GM08714 (cell line): ENCODE data around the gene DLG2.

Experiments
- H3K4me3 ChIP-seq: fragments of 200-500 bp; sonication (Bioruptor generic); 2 replicates; pipeline ENCODE4 v1.5.1; 2014; ENCODE audit warnings: mild to moderate bottlenecking, low read length, inconsistent platforms
- ZNF274 ChIP-seq: IDR thresholded peaks from 2 replicates; pipeline ENCODE4 v1.6.1; 2012; ENCODE audit warnings: mild to moderate bottlenecking, low read depth, low read length

Gene DLG2

DNA sequence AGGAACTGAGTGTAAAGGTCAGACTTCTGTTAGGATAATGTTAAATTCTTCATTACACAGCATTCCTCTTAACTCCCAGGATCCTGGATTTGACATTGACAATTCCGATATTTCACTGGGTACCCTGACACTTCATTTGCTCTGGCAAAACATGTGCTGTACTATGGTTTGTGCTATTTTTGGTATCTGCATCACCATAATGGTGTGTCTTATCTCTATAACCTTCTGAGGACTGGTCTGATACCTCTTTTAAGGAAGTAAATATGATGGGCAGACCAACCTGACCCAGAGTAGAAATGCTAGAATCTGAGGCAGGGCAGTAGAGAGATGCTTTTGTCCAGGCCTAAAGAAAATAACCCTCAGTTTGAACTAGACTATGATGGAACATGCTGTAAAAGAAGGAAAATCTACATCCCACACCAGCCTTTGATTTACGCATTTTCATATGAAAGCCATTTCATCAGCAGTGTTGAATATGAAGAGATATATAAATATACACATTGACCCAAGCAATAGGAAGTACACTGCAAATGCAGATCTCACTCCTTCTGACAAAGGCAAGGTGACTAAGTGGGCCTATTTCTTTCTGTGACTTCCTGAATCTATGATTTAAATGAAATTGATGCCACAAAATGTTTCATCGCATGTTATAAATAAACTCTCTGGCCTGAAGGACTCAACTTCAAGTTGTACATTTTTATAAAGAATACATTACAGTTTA, 966.7 kb downstream of the DLG2 start:
- TF ChIP-seq ZNF274, result no peak
- H3K4me3 ChIP-seq, result no peak overlapping the region

GRCh38 chr11:84655712-84656111, 971.4 kb downstream of the DLG2 start:
- no peak for TF ChIP-seq ZNF274
- H3K4me3 ChIP-seq, result no peak overlapping the region

DNA sequence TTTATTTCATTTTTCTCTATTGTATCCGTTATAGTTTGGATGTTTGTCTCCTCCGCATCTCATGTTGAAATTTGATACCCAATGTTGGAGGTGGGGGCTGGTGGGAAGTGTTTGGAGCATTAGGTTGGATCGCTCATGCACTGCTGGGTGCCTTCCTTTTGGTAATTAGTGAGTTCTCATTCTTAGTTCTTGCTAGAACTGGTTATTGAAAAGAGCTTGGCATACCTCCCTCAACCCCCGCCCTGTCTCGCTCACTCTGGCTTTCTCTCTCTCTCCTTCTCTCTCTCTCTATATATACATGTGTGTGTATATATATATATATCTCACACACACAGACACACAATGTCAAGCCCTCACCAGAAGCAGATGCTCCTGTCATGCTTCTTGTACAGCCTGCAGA, 978.7 kb downstream of the DLG2 start:
- no peak overlapping the region for H3K4me3 ChIP-seq
- TF ChIP-seq ZNF274, result no peak

DNA sequence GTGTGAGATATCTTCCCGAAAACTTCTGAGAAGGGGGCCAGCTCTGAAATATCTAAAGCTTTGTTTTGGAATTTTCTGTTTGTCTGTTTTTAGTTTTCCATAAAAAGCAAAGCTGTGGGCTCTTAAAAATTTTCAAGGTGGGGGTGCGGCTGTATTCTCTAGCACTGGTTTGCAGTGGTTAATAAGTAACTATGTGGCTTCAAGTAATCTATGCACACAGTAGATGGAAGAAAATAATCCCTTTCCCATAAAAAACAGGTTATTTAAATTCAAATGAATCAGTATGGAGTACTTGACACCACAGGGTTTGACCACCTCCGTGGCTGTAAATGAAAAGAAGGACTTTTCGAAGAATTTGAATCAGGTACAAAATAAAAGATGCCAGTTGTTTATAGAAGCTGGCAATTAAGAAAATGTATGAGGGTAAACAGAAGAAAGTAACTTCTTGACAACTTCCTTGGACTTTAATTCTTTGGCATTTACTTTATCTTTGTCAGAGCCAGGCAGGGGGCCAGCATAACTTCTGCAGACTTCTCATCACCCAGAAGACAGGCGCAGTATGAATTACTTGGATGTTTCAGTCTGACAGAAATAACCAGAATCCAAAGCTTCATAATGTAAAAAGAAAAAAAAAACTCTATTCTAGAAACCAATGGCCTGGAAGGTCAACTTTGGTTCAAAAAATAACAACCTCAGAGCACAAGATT, 981.0 kb downstream of the DLG2 start:
- no peak for TF ChIP-seq ZNF274
- H3K4me3 ChIP-seq, result no peak overlapping the region

DNA sequence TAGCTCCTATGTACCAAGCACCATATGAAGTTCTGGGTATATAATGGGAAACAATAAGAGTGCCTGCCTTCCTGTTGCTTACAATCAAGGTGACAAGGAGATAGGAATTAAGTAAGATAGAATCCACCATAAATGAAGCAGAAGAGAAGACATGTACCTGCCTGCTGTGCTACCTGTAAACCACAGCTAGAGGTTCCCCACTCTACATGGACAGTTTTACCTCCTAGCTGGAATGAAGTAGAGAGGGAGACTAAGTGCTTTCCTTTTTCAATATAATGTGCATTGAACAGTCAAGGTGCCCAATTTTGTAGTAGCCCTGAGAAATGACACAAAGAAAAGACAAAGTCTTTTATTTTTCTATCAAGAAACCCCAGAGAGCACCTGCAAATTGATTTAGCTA, 984.6 kb downstream of the DLG2 start:
- no peak for TF ChIP-seq ZNF274

GRCh38 chr11:84634309-84634708, 992.8 kb downstream of the DLG2 start:
- H3K4me3 ChIP-seq, result no peak overlapping the region
- TF ChIP-seq ZNF274, result no peak

More for the DNA sequence above, 984.6 kb downstream of the DLG2 start:
- no peak overlapping the region for H3K4me3 ChIP-seq

DNA sequence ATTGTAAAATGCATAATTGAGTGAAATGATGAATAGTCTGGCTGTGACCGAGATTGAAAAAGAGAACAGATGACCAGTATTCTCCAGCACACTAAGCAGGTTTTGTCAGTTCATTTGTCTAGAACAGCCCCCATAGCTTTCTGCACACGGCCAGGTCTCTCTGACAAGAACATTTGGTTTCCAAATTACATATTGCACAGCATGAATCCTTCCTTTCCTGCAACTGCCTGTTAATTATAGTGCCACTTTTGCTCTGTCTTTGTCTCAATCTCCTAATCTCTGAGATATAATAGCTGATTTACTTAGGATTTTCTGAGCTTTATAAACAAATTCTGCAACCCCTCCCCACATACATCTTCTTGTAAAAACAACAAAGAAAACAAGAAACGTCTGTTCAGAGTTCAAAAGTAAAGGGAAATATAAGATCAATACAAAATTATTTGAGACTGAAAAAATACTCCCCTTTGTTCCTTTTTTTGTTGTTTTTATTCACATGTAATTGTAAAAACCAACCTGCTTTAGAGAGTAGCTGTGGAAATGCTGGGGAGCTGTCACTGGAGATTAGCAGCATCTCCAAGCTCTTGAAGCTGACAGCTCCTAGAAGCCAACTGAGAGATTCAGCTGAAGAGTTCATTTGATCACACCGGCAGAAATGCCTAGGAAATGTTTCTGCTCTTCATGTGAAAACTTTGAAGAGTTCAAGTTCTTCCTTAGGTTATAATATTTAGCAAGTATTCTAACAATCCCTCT, 998.1 kb downstream of the DLG2 start:
- no peak overlapping the region for H3K4me3 ChIP-seq
- TF ChIP-seq ZNF274, result no peak

DNA sequence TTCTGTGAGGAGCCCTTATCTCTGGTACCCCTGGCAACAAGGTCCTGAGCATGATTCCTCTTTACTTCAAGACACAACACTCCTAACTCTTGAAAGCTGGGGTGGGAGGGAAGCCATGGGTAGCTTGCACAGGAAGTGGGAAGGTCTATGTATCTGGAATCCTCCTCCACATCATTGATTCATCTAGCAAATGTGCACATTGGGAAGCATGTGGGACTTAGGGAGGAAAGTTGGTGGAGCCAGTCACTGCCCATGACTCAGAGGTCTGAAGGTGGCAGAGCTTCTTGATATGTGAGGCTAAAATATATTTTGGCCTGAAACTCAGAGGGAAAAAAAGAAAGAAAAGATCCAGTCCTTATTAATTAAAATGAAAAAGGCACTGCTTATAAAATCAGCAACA, 1000.9 kb downstream of the DLG2 start:
- TF ChIP-seq ZNF274, result no peak
- H3K4me3 ChIP-seq, result no peak overlapping the region

DNA sequence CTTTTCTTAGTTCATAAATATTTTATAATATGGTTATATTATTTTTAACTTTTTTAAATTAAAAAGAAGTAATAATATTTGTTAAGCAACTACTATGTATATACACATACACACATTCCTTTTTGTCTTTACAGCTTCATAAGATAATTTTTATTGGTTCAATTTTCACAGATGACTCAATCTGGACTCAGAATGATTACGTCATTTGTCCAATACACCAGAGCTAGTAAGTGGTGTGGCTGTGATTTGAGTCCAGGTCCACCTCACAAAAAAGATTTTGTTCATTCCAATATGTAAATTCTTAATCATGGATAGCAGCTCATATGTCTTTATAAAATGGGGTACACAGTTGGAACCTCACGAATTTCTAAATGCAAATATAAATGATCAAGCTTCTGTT, 1014.5 kb downstream of the DLG2 start:
- no peak for TF ChIP-seq ZNF274

GRCh38 chr11:84608837-84609196, 1018.3 kb downstream of the DLG2 start:
- H3K4me3 ChIP-seq, result no peak overlapping the region
- TF ChIP-seq ZNF274, result no peak

More for the DNA sequence above, 1014.5 kb downstream of the DLG2 start:
- no peak overlapping the region for H3K4me3 ChIP-seq

DNA sequence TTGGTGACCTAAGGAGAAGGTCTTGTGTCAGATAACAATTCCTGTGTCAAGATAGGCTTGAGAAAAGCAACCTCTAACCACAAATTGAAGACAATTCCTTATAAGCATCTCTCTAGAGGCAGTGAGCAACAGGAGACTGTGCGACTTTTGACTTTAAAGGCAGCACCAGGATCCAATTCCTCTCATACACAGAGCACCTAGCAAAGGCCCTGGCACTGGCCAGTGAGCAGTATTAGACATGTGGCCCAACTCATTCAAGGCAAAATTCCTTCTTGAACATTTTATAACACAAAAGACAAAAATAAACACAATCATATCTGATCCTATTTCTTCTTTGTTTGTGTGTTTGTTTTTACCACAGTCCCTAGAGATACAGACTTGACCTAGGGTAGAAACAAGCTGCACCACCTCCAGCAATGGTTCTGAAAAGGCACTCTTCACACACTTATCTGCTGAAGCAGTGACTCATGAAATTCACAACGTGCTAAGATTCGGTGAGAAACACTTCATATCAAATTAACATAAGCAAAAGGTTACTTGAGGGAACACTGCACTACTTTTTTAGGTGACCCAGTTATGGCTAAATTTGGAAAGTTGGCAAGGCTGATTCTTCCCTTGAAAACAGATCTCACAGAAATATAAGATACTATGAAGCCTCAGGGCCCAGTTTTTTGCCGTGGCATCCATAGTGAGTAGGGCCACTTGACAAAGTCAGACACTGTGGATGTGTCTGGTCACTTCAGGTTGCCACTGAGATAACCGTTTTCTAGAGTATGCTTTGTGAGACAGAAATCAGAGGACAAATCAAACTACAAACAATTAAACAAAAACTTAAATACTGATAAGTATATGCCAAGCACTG, 1018.9 kb downstream of the DLG2 start:
- TF ChIP-seq ZNF274, result no peak

DNA sequence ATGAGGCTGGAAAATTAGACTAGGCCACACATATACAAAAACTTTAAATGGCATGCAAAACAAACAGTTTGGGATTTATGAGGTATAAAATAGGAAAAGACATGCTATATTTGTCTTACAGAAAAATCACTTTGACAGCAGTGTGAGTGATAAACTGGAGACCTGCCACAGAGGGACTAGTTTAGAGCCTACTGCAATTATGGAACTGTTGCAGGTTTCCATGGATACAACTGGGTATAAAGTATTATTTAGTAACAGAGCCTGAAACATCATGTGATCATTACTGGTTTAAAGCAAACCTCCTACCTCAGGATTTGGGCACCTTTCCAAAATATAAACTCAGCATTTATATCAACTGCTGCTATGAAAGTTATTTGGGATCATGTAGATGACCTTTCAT, 1032.5 kb downstream of the DLG2 start:
- no peak for TF ChIP-seq ZNF274
- H3K4me3 ChIP-seq, result no peak overlapping the region

More for the DNA sequence above, 1018.9 kb downstream of the DLG2 start:
- H3K4me3 ChIP-seq, result no peak overlapping the region

DNA sequence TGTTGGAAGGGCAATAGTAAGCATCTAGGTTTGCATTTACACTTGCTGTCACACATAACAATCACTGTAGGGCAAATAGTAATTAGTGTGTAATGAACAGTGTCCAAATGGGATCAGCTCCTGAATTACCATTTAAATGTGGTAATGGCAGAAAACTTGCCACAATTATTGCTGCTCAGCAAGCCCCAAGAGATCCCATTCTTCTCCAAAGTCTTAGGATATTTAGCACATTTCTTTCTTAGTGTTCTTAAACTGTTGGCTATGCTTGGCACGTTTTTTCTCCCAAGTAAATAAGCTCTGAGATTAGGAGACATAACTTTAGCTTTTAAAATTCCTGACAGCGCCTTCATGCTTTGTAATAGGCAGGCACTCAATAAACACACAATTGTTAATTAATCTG, 1037.0 kb downstream of the DLG2 start:
- H3K4me3 ChIP-seq, result no peak overlapping the region
- no peak for TF ChIP-seq ZNF274

DNA sequence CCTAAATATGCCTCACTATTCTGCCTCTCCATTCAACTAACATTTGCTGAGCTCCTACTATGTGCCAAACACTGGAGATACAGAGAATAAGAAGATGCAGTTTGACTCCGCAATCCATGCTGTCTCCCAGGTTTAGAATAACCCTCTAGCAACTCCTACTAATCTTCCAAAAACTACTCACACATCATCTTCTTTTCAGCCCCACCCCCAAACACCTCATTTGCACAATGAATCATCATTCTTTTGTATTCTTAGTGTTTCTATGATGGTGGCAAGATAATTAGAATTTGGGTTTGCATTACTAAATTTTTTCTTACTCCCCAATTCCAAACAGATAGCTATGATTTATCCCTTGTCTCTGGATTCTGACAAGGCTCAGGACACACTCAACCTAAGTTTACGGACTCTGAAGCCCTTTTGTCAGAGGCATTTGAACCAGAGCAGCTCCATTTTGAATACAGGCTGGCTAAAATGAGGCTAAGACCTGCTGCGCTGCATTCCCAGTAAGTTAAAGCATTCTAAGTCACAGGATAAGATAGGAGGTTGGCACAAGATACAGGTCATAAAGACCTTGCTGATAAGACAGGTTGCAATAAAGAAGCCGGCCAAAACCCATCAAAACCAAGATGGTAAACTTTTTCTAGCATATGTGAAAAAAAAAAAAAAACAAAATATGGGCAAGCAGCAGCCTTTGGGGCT, 1038.9 kb downstream of the DLG2 start:
- no peak for TF ChIP-seq ZNF274

More for the DNA sequence above, 1038.9 kb downstream of the DLG2 start:
- no peak overlapping the region for H3K4me3 ChIP-seq
